Activated B cell treated with CpG ODN at 0.5 μM for 24 hours (primary cell): ENCODE results near the gene ABL1. TPM values are rescaled to one million over a fixed set of nuclear protein-coding genes. Genes with fewer than 3 reads are reported as not detected.

ENCODE experiments used
- ATAC-seq: fragments of 200-7000 bp; cut with Tn5 transposase; one replicate; pipeline ENCODE4 v1.10.0; 2021; ENCODE audit warnings: low read depth, mild to moderate bottlenecking, moderate library complexity
- CTCF ChIA-PET: fragments of 350-600 bp; sonication (Branson Sonifier 250); formaldehyde crosslinking; loops from one replicate; lab custom pipeline; 2021; ENCODE audit warnings: antibody characterized with exemption; lab: Charles Lee
- POLR2A ChIA-PET: fragments of 350-600 bp; sonication (Branson Sonifier 250); formaldehyde crosslinking; loops from one replicate; lab custom pipeline; 2021; ENCODE audit warnings: antibody characterized with exemption; lab: Charles Lee
- DNase-seq: peaks from one replicate; pipeline ENCODE4 v3.0.0; 2022
- H3K27ac Mint-ChIP-seq: one replicate; pipeline ENCODE4 v1.8.0; 2020; ENCODE audit warnings: mixed read lengths
- H3K27me3 Mint-ChIP-seq: one replicate; pipeline ENCODE4 v1.8.0; 2021; ENCODE audit warnings: mixed read lengths
- H3K36me3 Mint-ChIP-seq: one replicate; pipeline ENCODE4 v1.8.0; 2021; ENCODE audit warnings: low read depth, mixed read lengths
- H3K4me1 Mint-ChIP-seq: one replicate; pipeline ENCODE4 v1.8.0; 2021; ENCODE audit warnings: mixed read lengths
- H3K4me3 Mint-ChIP-seq: one replicate; pipeline ENCODE4 v1.8.0; 2020; ENCODE audit warnings: mild to moderate bottlenecking, mixed read lengths
- H3K9me3 Mint-ChIP-seq: one replicate; pipeline ENCODE4 v1.8.0; 2020; ENCODE audit warnings: mixed read lengths
- intact Hi-C: fragments of 100-400 bp; cut with micrococcal nuclease; formaldehyde crosslinking; loops from one replicate; pipeline ENCODE4 v1.15.1; 2024
- total RNA-seq: library from RNA; stranded (reverse); gene quantifications from 2 replicates; pipeline ENCODE4 v1.2.3, GENCODE V29; 2022
- TF ChIP-seq, protein P1 (sequence below): fragments of 200-600 bp; IDR thresholded peaks from one replicate; pipeline ENCODE4 v1.8.0; 2022; ENCODE audit warnings: antibody characterized with exemption, mild to moderate bottlenecking

ABL1 gene
- total RNA-seq, 1 donor from 2014 or later = 41.6 TPM

DNA sequence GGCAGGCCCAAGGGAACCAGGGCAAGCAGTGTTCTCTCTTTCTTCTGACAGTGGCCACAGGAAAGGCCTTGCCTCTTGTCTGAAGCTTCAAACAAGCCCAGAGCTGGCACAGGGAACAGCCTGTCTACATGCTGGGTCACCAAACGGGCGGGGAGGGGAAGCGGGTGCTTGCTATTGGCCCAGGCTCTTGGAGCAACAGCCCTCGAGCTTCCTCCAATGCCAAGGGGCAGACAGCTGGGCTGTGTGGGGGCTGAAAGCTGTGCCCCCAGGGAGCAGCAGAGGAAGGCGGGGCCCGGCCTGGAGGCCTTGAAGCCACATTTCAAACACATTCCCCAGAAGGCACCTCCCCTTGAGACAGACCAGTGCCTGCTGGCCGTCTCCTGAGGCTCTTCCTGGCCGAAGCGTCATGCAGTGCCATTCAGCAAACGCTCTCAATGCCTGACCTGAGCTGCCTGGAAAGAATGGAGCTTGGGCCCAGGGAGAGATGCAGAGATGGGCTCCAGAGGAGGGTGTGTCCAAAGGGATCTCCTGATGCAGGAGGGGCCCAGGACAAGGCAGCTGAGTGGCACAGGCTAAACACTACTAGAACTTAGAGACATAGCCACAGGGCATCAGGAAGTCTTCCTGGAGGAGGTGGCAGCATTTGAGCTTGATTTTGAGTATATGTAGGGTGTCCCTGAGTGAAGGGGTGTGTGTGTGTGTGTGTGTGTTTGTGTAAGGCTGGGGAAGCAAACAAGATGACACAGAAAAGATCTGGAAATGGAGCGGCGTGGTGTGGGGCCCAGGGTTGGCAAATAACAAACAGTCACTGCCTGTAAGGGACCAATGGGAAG, 101.4 kb downstream of the ABL1 start:
- no peaks in the 10 kb centered on the region for H3K9me3 Mint-ChIP-seq
- TF ChIP-seq, protein P1, sequence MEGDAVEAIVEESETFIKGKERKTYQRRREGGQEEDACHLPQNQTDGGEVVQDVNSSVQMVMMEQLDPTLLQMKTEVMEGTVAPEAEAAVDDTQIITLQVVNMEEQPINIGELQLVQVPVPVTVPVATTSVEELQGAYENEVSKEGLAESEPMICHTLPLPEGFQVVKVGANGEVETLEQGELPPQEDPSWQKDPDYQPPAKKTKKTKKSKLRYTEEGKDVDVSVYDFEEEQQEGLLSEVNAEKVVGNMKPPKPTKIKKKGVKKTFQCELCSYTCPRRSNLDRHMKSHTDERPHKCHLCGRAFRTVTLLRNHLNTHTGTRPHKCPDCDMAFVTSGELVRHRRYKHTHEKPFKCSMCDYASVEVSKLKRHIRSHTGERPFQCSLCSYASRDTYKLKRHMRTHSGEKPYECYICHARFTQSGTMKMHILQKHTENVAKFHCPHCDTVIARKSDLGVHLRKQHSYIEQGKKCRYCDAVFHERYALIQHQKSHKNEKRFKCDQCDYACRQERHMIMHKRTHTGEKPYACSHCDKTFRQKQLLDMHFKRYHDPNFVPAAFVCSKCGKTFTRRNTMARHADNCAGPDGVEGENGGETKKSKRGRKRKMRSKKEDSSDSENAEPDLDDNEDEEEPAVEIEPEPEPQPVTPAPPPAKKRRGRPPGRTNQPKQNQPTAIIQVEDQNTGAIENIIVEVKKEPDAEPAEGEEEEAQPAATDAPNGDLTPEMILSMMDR = no peak
- H3K27ac Mint-ChIP-seq = no peak overlapping the region
- DNase-seq (no peak), ATAC-seq (no peak)
- H3K27me3 Mint-ChIP-seq = peaks cover 56% of the 10 kb centered on the region
- H3K4me1 Mint-ChIP-seq = peaks cover 27% of the 10 kb centered on the region
- no peaks in the 10 kb centered on the region for H3K36me3 Mint-ChIP-seq
- intact Hi-C loops = no loop called here
- H3K4me3 Mint-ChIP-seq = no peak overlapping the region
- POLR2A ChIA-PET = no interaction called here
- CTCF ChIA-PET = no interaction called here

Other genes with a start within 250 kb of the ABL1 start
- not detected in 2 replicates for gene PRDM12, start 170.7 kb upstream of the ABL1 start, total RNA-seq
- 49.6 and 54.8 TPM in 2 replicates for gene EXOSC2, start 141.5 kb upstream of the ABL1 start, total RNA-seq
- not detected in 2 replicates for gene QRFP, start 61.6 kb downstream of the ABL1 start, total RNA-seq
- gene FIBCD1, start 104.0 kb downstream of the ABL1 start, total RNA-seq = not detected in 2 replicates
- gene LAMC3, start 173.9 kb downstream of the ABL1 start, total RNA-seq = not detected in 2 replicates